Right lobe of liver (tissue), 4 donors: ENCODE results near the gene RNLS.

Experiments
- CTCF ChIP-seq, 4 donors: fragments of 200-600 bp in 3 of 4; fragments of 450-650 bp in 1 of 4; IDR thresholded peaks; one replicate each; pipeline versions ENCODE4 v1.5.1 to v1.8.0; 2016 to 2022; ENCODE audit warnings: antibody characterized with exemption in 4 of 4, mild to moderate bottlenecking in 2 of 4
- POLR2A ChIP-seq: fragments of 450-650 bp; IDR thresholded peaks from one replicate; pipeline ENCODE4 v1.6.1; 2017; ENCODE audit warnings: antibody characterized with exemption, mild to moderate bottlenecking
- donor health status: DM: no; HTN: no; CAD: no.
- donor health status: DM: no; HTN: no; CAD: no.
- donor health status: DM: no; HTN: yes; CAD: no.

- TF ChIP-seq CTCF (IDR thresholded peaks at IDR 0.05) (no peak), POLR2A (no peak)
Measured at GRCh38 chr10:88546497-88546896, 36.6 kb downstream of the RNLS start.
